ENCODE data around the gene LY6G5C. TPM values are rescaled to one million over a fixed set of nuclear protein-coding genes. Genes with fewer than 3 reads are reported as not detected.

Gene LY6G5C
- total and polyA plus RNA-seq, 9 donors = 1.2 to 3.7 (median 2.2) TPM; not detected in 1

DNA sequence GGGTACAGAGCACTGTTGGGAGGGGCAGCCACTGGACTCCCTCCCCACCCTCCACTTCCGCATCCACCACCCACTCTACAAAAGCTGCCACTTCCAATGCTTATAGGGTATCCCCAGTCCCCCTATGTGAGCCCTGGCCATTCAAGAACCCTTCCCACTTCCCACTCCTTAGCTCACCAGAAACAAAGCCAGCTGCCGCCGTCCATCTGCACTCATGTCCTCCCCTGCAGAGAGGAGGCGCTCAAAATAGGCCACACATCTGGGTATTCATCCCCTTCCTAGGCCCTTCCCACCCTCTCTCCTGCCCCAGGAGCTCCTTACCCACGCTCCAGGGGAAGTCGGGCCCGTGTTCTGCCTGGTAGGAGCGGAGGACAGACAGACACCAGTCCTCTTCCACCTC is 6.5 kb upstream of the LY6G5C start:
- 78 to 82% (median 80%) methylated on average over 8 of the region's 8 CpGs for WGBS, 3 donors
- H3K27me3 ChIP-seq = no peaks in the 10 kb centered on the region
- no peak overlapping the region for H3K27ac ChIP-seq
- H3K4me1 ChIP-seq (ENCODE audit: insufficient read depth) = peaks cover 2% of the 10 kb centered on the region
- intact Hi-C loops (cut with DNase I) = loop anchor here in 2 of 4 donors (10.0 kb wide), 1 partner anchor 177 kb away; the partner anchor contains the start of gene NEU1 (in 2 of the 2)
- no peaks in the 10 kb centered on the region for H3K36me3 ChIP-seq
- H3K9me3 ChIP-seq = no peaks in the 10 kb centered on the region
- no peak overlapping the region for H3K4me3 ChIP-seq
- no peak for TF ChIP-seq EP300 (IDR thresholded peaks at IDR 0.05)
- TF ChIP-seq POLR2A (IDR thresholded peaks at IDR 0.05) = no peak
- TF ChIP-seq, protein P1, sequence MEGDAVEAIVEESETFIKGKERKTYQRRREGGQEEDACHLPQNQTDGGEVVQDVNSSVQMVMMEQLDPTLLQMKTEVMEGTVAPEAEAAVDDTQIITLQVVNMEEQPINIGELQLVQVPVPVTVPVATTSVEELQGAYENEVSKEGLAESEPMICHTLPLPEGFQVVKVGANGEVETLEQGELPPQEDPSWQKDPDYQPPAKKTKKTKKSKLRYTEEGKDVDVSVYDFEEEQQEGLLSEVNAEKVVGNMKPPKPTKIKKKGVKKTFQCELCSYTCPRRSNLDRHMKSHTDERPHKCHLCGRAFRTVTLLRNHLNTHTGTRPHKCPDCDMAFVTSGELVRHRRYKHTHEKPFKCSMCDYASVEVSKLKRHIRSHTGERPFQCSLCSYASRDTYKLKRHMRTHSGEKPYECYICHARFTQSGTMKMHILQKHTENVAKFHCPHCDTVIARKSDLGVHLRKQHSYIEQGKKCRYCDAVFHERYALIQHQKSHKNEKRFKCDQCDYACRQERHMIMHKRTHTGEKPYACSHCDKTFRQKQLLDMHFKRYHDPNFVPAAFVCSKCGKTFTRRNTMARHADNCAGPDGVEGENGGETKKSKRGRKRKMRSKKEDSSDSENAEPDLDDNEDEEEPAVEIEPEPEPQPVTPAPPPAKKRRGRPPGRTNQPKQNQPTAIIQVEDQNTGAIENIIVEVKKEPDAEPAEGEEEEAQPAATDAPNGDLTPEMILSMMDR (IDR thresholded peaks at IDR 0.05) = no peak
- no peak for DNase-seq

DNA sequence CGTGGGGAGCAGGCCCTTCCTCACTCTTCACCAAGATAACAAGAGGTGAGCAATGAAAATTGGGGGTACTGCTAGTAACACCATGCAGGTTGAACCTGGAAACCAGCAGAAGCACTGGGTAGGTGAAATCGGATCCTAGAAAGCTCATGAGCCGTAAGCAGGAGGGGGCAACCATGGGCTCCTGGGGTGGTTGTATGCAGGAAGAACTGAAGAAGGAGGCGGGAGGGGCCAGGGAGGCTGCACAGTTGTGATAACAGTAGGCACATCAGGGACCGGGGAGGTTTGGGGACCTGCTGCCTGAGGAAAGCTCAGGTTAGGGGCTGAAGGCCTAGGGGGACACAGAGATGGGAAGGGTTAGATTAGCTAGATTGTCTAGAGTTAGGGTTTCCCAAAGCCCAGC is 5.6 kb upstream of the LY6G5C start:
- Histone ChIP-seq H3K36me3 (no peaks in the 10 kb centered on the region), H3K9me3 (no peaks in the 10 kb centered on the region), H3K27ac (no peak overlapping the region), H3K27me3 (no peaks in the 10 kb centered on the region), H3K4me1 (ENCODE audit: insufficient read depth) (peaks cover 2% of the 10 kb centered on the region), H3K4me3 (no peak overlapping the region)
- WGBS, 3 donors = 74 to 78% (median 78%) methylated on average over 5 of the region's 5 CpGs
- TF ChIP-seq, protein P1 (IDR thresholded peaks at IDR 0.05) = no peak
- TF ChIP-seq EP300 (IDR thresholded peaks at IDR 0.05) (no peak), POLR2A (IDR thresholded peaks at IDR 0.05) (no peak)
- DNase-seq = no peak
- intact Hi-C loops (cut with DNase I) = loop anchor here in 2 of 4 donors (10.0 kb wide), 1 partner anchor 178 kb away; the partner anchor contains the start of gene NEU1 (in 2 of the 2)

- no peak for DNase-seq
- Histone ChIP-seq H3K27me3 (no peaks in the 10 kb centered on the region), H3K36me3 (no peaks in the 10 kb centered on the region), H3K4me1 (ENCODE audit: insufficient read depth) (peaks cover 3% of the 10 kb centered on the region), H3K4me3 (no peak overlapping the region), H3K9me3 (no peaks in the 10 kb centered on the region), H3K27ac (peak overlapping the region in 1 of 2 donors; percentile 3)
- TF ChIP-seq EP300 (IDR thresholded peaks at IDR 0.05) (no peak), POLR2A (IDR thresholded peaks at IDR 0.05) (no peak)
- TF ChIP-seq, protein P1 (IDR thresholded peaks at IDR 0.05) = no peak
- intact Hi-C loops (cut with DNase I) = loop anchor here in 3 of 4 donors (5.0 to 10.0 kb wide), 2 partner anchors 149 to 181 kb away; partner anchors contain the start of gene NEU1 (in 2 of the 3)
- WGBS, 3 donors = 50 to 67% (median 62%) methylated on average over 13 of the region's 13 CpGs
These were observed 2.7 kb upstream of the LY6G5C start for GRCh38 chr6:31683591-31683990.

GRCh38 chr6:31681135-31681671 is 336 bp upstream of the LY6G5C start:
- Histone ChIP-seq H3K27me3 (no peaks in the 10 kb centered on the region), H3K27ac (peak overlapping the region; percentile 71 to 73), H3K4me3 (peak overlapping the region; percentile 48), H3K36me3 (no peaks in the 10 kb centered on the region), H3K4me1 (ENCODE audit: insufficient read depth) (peaks cover 3% of the 10 kb centered on the region), H3K9me3 (no peaks in the 10 kb centered on the region)
- peak in 4 of 5 donors; percentile 48 to 68 (median 60) for DNase-seq
- 1% methylated on average over 40 of the region's 40 CpGs for WGBS, 3 donors
- TF ChIP-seq POLR2A (IDR thresholded peaks at IDR 0.05) = no peak
- TF ChIP-seq, protein P1 (IDR thresholded peaks at IDR 0.05) = peak in 1 of 3 donors; percentile 30
- intact Hi-C loops (cut with DNase I) = loop anchor here in 3 of 4 donors (5.0 to 10.0 kb wide), 2 partner anchors 151 to 184 kb away; partner anchors contain the start of gene NEU1 (in 2 of the 3)

Data from ovary (tissue), 9 donors.